NCI-H82 treated with DMSO at 0.1 percent for 48 hours (cell line): ENCODE data around the gene PRLH.

Source experiments
- DNase-seq: peaks from one replicate; lab custom pipeline; 2025; ENCODE audit not compliant: unreplicated experiment; lab: John Stamatoyannopoulos, UW

The PRLH gene

DNA sequence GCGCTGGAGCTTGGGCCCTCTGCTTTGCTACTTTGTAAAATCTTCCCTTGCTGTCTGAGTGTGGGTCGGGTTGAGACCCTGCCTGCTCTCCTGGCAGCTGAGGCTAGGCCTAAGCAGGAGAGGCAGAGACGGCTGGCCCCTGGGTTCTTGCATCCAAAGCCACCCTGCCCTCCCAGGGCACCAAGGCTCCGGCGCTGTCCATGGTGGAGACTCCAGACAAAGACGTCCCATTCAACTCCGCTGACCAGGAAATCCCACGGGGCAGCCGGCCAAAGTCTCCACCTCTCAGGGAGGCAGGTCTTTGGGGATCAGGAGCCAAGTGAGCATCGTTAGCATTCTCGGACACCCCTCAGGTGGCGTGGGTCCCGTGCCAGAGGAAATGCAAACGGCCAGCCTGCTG is 2.6 kb upstream of the PRLH start:
- DNase-seq, result no peak

DNA sequence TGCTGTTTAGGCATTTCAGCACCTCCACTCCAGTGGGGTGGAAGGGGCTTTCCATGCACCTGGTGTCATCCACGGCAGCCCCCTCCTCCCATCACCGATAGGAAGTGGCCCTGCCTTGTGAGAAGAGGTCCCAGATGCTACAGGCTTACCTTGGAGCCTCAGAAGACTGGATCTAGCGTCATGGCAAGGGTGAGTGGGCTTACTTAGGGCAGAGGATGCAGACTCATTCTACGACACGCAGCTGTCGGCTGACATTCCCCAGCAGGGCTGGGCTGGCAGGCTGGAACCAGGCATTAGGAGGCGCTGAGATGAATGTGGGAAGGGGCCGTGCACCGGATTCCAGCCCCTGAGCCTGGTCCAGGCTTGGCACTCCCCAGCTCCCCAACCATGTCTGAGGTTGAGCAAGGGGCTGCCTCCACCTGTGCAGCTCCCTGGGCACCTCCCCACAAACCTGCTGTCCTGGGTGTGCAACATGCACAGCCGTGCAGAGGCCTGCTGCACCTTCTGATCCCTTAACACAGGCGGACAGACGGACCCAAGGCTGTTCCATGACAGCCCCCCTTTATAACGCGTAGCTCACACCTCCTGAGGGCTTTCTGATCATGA is 1.7 kb upstream of the PRLH start:
- DNase-seq, result no peak

DNA sequence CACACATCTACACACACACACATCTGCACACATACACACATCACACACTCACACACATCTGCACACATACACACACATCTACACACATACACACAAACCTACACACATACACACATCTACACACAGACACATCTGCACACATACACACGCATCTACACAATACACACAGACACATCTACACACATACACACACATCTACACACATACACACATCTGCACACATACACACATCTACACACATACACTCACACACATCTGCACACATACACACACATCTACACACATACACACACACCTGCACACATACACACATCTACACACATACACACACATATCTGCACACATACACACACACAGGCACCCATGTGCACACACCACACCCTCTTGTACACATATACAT is 400 bp upstream of the PRLH start:
- no peak for DNase-seq

DNA sequence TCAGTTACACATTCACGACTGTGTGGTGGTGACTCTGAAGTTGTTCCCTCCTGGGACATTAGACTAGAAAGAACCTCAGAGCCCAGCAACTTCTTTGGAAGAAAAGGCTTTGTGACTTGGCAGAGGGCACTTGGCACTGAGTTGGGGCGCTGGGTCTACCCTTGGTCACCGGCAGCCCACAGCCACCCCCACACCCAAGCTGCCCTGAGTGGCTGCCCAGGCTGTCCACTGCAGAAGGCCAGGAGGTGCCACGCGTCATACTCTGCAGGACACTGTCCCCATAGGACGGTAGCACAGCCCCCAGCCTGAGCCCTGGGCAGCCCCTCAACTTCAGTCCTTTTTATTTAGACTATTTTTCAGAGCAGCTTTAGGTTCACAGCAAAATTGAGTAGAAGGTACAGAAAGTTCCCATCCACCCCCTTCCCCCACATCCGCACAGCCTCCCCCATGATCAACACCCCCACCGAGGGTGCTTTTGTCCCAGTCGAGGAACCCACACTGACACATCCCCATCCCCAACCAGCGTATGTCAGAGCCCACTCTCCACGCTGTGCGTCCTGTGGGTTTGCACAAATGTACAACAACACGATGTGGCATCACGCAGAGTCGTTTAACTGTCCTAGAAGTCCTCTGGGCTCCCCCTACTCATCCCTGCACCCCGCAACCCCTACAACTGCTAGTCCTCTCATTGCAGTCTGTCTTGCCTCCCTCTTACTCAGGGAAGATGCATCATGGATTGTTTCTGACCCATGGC is 1.1 kb downstream of the PRLH start:
- no peak for DNase-seq

DNA sequence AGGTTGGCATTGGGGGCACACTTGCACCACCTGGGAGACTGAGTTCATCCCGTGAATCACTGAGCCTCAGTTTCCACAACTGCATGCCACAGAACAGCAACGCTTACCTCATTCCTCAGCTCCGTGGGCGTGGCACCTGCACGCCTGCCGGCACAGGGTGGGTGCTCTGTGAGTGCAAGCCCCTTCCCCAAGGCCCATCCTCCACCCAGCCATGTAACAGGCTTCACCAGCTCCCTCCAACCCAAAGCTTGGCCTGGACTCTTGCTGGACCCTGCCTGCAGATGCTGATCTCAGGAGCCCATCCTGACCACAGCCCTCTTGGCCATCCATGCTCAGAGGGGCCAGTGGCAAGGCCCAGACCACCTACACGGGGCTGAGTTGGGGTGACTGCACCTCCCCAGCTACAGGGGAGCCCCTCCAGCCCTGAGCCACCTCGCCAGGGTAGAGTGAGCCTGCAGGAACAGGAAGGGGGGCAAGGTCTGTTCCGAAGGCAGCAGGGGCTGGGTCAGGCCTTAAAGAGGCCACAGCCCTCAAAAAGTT is 1.8 kb downstream of the PRLH start:
- no peak for DNase-seq

DNA sequence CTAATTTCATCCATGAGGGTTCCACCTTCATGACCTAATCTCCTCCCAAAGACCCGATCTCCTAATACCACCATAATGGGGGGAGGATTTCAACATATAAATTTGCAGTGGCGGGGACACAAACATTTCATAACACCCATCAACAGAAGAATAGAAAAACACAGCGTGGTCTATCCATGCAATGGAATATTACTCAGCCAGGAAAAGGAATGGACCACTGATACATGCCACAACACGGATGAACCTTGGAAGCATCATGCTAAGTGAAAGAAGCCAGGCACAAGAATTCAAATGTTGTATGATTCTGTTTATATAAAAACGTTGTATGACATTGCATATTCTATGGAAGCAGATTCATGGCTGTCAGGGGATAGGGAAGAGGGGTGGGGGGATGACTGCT is 2.7 kb downstream of the PRLH start:
- DNase-seq, result no peak

DNA sequence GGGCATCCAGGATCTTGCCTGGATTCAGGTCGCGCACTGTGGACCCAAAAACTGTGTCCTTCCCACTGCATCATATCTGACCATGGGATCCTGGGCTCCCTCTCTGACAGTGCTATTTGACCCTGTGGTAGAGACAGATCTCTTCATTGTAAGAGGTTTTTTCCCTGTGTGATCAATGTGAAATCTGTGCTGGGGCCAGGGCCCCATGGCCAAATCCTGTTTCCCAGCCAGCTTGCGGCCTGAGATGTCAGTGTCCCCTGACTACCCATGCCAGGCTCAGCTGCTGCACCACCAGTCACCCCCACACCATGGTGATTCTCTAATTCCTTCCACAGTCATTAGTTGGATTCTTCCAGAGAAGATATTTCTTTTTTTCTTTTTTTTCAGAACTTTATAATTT is 3.5 kb downstream of the PRLH start:
- DNase-seq, result no peak

DNA sequence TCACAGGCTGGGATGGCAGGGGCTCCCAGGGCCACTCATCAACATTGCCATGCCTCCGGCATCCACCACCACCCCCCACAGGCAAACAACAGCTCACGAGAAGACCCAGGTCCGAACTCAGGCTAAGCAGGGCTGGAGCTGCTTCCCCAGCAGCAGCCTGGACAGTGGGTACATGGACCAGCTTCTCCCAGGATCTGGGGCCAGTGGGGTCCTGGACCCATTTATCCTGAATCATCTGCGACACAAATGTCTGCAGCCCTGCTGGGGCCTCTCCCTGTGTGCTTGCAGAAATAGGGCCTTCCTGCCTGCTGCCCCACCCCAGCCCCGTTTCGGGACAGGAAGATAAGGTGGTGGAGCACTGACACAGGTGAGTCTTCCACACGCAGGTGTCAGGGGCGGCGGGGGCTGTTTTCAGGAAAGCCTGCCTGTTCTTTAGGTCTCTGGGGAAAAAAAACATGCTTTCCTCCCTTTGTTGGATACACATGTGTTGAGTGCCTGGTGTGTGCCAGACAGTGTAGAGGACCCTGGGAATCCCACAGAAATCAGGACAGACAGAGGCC is 4.5 kb downstream of the PRLH start:
- no peak for DNase-seq

DNA sequence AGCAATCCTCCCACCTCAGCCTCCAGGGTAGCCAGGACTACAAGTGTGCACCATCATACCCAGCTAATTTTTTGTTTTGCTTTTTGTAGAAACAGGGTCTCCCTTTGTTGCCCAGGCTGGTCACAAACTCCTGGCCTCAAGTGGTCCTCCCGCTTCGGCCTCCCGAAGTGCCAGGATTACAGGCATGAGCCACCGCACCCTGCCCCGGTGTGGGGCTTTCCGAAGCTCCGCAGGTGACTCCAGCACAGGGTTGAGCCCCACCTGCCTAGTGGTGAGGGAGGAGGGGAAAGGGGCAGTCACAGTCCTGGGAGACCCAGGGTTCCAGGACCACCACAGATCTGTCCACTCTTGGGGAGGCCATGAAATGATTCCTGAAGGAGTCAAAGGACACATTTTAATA is 5.2 kb downstream of the PRLH start:
- DNase-seq, result no peak

DNA sequence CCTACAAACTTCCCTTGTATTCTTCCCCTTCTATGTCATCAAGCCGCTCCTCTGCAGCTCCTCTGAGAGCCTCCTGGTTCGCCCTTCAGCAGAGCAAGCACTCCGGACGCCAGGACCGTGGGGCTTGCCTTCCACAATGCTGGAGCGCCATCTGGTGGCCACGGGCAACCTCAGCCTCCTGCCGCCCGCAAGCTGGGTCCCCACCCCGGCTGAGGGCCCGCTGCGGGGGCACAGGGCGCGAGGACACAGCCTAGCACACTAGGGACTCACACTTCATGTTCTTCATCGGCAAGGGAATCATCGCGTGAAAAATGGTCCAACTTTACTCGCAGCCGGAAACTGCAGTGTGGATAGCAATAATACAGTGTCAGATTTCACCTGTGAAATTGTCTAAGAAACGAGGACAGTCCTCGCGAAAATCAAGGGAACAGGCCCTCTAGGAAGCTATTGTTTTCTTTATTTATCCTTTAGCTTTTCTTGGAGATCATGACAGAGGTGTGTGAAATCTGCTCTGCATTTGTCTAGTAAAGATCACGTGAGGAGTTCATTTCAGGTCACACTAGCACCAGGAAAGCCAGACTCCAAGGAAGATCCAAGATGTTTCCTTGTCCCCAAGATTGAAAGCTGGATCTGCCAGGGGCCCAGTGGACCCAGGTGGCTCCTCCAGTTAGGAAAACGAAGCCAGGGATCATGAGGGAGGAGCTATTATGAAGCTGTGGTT is 5.8 kb downstream of the PRLH start:
- DNase-seq, result peak; percentile 62

DNA sequence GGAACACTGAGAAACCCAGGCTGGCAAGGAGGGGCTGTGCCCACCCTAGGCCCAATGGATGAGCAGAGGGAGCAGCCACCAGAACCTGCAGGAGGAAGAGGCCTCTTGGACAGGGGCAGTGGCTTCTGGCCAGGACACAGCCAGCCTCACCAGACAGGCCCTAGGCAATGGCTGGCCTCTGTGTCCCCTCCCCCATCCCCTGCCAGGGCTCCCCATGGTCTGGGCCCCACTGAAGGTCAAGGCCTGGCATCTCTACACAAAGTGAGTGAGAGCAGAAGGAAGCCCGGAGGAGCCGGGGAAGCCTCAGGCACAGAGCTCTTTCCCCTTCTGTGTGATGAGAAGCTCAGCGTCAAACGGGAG is 6.3 kb downstream of the PRLH start:
- no peak for DNase-seq

DNA sequence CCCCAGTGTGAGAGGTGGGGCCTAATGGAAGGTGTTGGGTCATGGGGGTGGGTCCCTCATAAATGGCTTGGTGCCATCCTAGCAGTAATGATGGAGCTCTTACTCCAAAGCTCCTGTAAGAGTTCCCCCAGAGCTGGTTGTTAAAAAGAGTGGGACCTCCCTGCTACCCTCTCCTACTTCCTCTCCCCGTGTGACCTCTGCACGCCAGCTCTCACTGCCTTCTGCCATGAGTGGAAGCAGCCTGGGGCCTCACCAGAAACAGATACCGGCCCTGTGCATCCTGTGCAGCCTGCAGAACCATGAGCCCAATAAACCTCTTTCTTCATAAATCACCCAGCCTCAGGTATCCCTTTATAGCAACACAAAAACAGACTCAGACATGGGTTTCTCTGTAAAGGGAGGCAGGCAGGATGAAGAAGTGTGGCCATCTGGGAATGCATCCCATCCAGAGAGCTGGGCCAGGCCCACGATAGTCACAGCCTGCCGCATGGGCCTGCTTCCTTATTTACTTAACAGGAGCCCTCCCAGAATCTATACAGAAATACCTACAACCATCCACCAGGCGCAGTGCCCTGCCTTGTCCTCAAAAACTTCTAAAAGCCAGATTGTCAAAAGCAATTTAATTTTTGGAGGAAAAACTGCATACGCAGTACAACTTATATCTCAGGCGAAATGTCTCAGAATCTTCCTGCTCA is 7.5 kb downstream of the PRLH start:
- no peak for DNase-seq

DNA sequence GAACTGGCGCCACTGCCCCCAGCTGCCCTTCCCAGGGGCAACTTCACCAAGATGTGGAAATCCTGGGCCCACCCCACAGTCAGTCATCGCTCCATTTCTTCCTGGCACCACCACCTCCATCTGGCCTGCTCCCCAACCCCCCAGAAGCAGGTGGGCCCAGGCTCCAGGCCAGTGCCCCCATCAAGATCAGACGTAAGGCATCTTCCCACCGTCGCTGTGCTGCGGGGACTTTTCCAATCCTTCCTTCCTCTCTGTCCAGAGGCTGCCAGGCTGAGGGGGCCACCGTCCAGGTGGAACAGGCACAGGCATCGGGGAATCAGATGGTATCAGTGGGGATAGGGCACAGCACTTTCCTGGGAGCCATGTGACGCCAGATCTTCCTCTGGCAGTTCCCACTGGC is 8.1 kb downstream of the PRLH start:
- DNase-seq, result no peak

DNA sequence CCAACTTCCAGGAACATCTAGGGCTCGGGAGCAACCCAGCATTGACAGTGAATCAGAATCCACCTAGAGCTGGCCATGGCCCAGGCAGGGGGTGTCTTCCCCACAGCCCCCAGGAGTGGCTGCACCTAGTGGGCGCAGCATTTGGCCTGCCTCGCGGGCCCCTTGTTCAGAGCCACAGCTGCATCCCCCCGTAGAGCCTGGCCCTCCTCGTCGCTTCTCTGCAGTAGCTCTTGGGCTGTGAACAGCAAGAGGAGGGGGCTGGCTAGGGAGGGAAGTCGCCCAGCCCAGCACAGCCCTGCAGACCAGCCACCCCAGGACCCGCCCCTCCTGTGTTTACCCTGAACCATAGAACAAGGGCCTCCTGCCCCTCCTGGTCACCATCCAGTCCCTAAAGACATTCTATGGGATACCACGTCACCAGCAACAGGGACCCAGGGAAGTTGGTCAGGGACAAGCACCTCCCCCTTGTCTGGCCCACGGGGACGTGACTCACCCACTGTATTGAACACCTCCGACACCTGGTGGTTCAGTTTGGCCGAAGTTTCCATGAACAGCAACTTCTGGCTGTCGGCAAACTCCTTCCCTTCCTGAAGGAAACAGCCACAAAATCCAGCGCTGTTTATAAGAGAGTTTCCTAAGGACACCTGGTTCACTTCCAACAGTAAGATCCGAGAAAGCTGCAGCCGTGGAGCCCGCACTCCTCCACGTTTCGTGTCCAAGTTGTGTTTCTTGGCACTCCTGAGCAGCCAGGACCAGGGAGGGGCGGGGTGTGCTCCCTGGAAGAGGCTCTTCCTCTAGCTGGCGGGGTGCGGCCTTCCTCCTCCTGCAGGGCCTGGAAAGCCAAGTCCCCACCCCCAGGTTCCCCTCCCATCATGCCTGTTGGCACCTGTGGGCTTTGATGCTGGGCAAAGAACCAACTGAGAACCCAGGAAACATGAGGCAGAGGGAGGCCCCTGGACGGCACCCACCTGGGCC is 8.8 kb downstream of the PRLH start:
- DNase-seq, result no peak

DNA sequence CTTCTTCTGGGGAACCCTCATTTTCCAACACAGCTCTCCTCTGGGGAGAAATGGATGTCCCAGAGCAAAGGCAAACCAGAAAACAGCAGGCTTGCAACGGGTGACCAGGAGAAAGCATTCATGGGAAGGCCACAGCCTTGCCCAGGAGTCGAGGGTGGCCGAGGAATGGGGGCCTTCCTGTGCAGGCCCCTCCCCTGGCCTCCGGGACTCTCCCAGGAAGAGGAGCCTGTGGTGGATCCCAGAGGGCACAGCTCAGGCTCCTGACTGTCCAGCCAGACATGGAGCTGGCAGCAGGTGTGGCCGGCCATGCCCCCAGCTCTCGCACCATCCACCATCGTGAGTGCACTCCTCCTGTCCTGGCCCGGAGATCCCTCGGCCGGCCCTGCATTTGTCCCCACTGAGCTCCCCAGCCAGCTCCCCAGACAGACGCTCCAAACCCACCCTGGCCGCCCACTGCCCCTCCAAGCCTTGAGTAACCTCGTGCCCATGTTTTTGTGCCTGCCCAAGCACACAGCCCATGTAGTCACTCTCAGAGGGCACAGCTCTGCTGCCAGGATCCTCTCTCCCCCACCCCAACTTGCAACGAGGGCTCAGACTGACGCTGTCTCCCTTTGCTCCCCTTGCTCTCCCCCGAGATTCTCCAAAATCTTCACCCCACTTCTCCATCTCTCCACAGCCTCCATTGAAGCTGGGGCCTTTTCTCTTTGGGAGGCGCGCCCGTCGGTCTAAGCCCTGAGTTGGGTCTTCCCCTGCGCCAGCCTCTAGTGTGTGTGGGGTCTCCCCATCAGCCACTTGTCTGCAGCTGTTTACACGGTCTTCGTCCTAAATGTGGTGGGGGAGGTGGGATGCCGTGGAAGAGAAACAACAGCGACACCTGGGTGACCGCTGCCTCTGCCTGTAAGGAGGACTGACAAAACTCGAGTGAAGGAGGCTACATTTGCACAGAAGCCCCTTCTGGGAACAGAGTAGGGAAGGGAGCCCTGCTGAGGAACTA is 9.8 kb downstream of the PRLH start:
- DNase-seq, result no peak

DNA sequence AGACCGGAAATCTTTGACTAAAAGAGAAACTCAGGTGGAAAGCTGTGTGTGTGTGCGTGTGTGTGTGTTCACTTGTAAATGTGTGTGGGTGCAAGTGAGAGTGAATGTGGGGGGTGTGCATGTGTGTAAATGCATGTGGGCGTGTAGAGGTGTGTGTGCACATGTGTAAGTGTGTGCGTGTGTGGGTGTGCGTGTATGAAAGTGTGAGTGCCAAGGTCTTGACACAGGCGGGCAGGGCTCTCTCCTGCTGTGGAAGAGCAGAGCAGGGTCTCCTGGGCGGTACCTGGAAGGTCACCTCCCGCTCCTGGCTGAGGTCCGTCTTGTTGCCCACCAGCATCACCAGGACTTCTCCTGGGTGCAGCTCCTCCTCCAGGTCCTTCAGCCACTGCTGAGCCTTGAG is 10.6 kb downstream of the PRLH start:
- DNase-seq, result no peak

DNA sequence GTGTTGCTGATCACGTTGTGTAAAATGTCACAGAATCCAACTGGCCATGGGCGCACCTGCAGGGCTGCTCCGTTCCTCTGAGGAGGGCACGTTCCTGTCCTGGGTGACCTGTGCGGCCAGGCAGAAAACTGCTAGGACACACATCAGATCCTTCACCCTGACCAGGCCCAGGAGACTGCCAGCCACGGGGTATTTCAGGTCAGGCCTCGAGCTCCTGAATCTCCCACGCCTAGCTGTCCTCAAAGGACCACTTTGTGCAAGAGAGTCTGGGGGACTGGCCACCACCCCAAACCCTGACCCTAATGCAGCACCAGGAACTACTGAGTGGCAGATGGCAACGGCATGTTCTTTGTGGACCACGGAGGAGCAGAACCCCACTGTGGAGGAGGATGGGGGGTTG is 11.1 kb downstream of the PRLH start:
- no peak for DNase-seq

DNA sequence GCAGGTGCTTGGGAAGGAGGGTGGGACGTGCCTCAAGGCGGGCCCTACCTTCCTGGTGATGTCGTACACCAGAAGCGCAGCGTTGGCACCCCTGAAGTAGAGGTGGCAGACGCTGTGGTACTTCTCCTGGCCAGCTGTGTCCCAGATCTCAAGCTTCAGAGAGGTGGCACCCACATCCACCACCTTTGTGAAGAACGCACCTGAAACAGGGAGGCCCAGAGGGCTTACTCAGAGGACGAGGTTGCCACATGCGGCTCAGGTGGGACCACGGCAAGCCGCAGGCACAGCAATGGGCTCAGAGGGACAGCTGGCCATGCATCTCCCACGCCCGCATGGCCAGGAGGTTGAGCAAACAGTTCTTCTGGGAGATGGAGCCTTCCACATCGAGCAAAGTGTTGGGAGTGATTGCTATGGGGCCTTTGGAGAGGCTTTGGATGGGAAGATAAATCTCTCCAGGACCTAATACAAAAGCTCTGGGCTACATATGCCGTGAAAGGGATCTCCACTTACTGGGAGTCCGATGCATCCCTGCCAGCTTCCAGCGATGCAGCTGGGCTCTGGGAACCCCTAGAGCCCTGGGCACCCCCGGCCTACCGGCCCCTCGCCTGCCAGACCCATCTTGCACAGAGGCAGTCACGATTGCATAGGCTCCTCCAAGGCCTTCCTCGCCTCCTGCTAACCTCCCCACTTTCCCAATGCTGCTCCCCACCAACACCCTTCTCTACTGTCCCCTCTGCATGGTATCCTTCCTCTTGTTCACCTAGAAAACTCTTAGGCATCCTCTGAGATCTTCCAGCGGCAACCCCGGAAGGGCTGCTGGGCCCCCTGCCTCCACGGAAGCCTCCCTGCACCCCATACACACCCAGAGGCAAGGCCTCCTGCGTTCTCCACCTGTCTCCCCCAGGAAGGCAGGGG is 11.8 kb downstream of the PRLH start:
- no peak for DNase-seq
